ENCODE data around the gene MEA1.
A peak's percentile ranks its signal among the peaks of the same experiment; 100 is the strongest.

MEA1 gene

DNA sequence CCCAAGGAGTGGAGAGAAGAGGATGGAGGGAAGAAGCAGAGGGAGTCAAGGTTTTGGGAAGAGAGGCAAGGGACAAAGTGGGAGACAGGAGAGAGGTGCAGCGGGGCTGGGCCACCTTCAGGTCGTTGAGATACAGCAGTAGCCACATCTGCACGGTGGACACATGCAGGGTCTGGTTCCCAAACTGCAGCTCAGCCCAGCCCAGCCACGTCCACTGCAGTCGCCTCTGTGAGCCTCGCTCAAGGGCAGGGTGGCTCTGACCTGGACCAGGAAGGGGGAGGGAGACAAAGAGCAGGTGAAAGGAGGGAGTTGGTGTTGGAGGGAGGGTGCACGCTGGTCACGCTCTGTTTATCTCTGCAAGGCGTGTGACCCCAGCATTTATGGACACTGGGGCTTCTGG is 25.0 kb upstream of the MEA1 start:
- DNase-seq (ENCODE audit: low spot score) = no peak

GRCh38 chr6:43037706-43038105 is 24.0 kb upstream of the MEA1 start:
- no peak for DNase-seq (ENCODE audit: low spot score)

GRCh38 chr6:43037197-43037596 is 23.5 kb upstream of the MEA1 start:
- DNase-seq (ENCODE audit: low spot score) = no peak

GRCh38 chr6:43036712-43037111 is 23.0 kb upstream of the MEA1 start:
- no peak for DNase-seq (ENCODE audit: low spot score)

- no peak for DNase-seq (ENCODE audit: low spot score)
Observed at GRCh38 chr6:43035495-43036194, 21.9 kb upstream of the MEA1 start.

DNA sequence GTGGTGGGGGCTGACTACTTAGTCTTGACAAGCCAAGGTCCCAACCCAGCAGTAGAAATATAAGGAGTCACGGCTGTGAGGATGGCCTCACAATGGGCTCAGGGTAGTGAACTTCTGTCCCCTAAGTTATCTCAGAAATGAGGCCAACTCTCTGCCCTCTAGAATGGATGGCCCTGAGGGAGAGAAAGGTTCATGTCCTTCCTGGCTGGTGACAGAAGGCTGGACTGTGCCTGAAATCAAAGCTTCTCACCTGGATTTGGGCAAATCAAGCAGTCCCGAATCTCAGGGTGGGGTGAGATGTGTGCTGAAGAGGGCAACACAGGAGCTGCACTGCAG is 20.4 kb upstream of the MEA1 start:
- DNase-seq (ENCODE audit: low spot score) = no peak

GRCh38 chr6:43033496-43034189 is 19.9 kb upstream of the MEA1 start:
- no peak for DNase-seq (ENCODE audit: low spot score)

DNA sequence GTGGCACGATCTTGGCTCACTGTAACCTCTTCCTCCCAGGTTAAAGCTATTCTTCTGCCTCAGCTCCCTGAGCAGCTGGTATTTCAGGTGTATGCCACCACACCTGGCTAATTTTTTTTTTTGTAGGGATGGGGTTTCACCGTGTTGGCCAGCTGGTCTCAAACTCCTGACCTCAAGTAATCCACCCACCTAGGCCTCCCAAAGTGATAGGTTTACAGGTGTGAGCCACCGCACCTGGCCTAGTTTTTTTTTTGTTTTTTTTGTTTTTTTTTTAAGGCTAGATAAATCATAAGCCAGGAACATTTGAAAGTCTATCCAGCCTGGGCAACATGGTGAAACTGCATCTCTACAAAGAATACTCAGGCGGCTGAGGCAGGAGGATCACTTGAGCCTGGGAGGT is 18.6 kb upstream of the MEA1 start:
- no peak for DNase-seq (ENCODE audit: low spot score)

GRCh38 chr6:43029120-43029519 is 15.4 kb upstream of the MEA1 start:
- DNase-seq (ENCODE audit: low spot score) = no peak

DNA sequence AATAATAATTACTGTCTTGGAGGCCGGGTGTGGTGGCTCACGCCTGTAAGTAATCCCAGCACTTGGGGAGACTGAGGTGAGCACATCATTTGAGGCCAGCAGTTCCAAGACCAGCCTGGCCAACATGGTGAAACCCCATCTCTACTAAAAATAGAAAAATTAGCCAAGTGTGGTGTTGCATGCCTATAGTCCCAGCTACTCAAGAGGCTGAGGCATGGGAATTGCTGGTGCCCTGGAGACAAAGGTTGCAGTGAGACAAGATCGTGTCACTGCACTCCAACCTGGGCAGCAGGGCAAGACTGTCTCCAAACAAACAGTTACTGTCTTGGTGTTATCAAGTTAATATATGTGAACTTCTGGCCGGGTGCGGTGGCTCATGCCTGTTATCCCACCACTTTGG is 12.6 kb upstream of the MEA1 start:
- no peak for DNase-seq (ENCODE audit: low spot score)

DNA sequence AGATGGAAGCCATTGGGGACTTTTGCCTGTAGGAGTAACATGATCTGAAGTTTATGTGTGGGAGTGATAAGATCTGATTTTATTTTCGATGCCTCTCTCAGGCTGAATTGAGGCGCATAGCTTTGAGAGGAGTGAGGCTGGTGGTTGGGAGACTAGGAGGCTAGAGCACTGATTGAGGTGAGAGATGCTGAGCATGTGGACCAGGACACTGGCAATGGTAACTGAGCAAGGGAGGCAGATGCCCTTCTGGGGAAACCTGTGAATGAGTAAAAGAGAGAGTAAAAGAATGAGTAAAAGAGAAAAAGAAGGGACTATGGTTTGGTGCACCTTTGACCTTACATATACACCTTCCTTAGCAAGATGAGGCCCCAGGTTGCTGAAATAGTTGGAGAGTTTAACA is 10.7 kb upstream of the MEA1 start:
- DNase-seq (ENCODE audit: low spot score) = no peak

- peak; percentile 86 for DNase-seq (ENCODE audit: low spot score)
Observed at GRCh38 chr6:43021270-43022047, 7.7 kb upstream of the MEA1 start, which contains the start of gene RRP36. TSS of gene RRP36 (plus strand) at chr6:43021623. CDS start at chr6:43021655, 32 bp downstream.

DNA sequence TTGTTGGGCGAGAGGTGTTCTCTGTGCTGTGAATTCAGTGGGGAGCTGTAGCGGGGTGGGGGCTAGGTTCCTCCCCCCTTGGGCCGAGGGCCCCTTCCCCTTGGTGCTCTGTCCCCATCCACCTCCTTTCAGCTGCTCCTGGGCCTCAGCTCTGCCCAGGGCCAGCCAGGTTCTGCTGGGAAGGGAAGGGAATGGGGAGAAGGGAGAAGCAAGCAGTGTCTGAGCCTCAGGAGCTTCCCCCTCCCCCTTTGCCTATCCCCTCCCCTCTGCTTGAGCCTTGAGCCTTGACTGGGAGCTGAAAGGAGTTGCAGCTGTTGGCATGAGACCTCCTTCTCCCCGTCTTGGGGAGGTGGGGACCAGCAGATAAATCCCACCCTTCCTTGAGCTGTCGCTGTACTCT is 7.1 kb upstream of the MEA1 start:
- no peak for DNase-seq (ENCODE audit: low spot score)

GRCh38 chr6:43020052-43020705 is 6.4 kb upstream of the MEA1 start:
- no peak for DNase-seq (ENCODE audit: low spot score)

- DNase-seq (ENCODE audit: low spot score) = no peak
Observed at GRCh38 chr6:43019152-43019551, 5.4 kb upstream of the MEA1 start.

DNA sequence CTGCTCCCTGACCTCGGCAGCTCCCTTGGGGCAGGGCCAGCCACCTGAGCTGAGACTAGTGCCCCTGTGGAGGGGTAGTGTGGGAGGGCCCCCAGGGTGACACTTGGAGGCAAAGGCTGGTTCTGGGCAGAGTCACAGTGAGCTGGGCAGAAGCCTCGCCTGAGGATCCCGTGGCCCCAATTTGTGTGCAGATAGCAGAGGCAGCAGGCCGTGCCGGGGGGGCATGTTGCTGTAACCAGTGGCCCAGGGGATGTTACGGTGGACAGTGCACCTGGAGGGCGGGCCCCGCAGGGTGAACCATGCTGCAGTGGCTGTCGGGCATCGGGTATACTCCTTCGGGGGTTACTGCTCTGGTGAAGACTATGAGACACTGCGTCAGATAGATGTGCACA is 3.2 kb upstream of the MEA1 start:
- no peak for DNase-seq (ENCODE audit: low spot score)

DNA sequence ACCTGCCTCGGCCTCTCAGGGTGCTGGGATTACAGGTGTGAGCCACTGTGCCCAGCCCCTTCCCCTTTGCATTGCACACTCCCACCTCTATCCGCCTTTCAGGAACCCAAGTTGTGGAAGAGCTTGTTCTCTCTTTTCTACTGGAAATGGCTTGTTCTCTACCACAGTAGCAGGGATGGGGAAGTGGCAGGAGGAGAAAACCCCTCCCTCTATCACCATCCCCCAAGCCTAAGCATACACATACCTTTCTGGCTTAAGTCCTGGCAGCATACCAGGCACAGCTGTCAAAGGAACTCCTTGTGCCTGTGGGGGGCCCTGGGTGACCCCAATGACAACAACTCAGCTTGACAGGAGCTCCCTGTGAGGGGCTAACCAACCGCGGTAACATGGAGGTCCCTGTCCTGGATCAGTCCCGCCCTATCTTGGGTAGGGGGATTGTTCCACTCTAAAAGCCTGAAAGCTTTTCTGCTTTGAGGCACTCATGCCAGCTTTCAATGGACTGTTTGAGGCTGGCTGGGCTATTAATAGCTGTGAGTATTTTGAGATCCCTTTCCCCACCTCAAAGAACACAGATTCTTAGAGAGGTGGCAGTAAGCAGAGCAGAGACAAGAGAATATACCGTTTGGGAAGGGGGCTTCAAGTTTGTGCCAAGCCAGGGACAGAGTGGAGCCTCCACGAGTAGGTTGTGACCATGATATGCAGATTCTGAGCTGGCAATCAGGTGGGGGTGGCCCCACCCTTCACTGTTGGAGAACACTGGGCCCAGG is 2.6 kb upstream of the MEA1 start:
- no peak for DNase-seq (ENCODE audit: low spot score)

DNA sequence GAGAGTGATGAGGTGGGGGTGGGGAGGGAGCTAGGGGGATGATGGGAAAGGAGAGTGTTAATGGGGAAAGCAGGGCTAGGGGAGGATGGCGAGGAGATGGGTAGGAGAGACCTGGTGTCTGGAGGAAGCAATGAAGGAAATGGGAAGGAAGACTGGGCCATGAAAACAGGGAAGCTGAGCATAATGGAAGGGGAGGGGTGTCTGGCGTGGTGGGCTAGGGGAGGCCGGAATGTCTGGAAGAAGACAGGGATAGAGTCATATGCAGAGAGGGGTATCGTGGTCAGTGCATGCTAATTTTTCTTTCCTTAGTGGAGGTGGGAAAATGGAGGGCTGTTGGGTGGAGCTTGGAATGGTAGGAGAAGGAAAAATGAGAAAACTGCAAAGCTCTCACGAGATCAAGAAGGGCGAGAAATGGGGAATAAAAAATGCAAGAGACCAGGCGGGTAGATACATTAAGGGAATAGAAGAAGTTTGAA is 726 bp upstream of the MEA1 start:
- DNase-seq (ENCODE audit: low spot score) = peak; percentile 30

GRCh38 chr6:43013097-43013842 is 476 bp downstream of the MEA1 start:
- no peak for DNase-seq (ENCODE audit: low spot score)

DNA sequence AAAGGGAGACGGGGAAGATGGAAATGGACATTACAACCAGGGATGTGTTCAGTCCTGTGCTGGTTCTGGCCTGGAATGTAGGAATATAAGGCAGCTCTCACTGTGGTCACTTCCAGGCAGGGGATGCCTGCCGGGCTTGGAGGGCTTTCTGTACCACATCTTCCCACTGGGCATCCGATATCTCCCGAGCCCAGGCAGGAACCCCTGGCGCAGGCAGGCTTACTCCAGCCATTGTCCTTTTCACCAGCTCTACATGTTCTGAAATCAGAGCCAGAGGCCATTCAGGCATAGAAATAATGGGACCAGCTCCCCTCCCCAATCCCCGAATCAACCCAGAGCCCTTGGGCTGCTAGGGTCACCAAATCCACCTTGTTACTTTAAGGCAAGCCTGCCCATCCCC is 1.4 kb downstream of the MEA1 start:
- DNase-seq (ENCODE audit: low spot score) = no peak

DNA sequence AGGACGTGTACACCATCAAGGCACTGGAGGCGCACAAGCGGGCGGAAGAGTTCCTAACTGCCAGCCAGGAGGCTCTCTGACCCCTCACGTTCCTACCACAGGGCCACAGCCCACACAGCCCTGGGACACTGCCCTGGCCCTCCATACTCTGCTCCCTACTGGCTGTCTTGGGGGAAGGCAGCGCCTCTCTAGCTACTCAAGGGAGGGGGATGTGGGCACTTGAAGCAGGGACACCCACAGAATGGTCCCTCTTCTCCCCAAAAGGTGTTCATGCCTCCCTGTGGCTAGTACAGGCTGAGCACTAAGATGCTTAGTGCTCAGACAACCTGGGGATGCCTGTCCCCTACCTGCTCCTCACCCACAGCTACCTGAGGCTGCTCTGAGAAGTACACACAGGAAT is 2.5 kb downstream of the MEA1 start:
- no peak for DNase-seq (ENCODE audit: low spot score)
